Right renal cortex interstitium (tissue), 3 donors: ENCODE measurements around the gene KAT2A. TPM values are rescaled to one million over a fixed set of nuclear protein-coding genes. Genes with fewer than 3 reads are reported as not detected.

Experiments used
- DNase-seq, 3 donors: peaks; one replicate each; pipeline ENCODE4 v3.0.0-alpha.2; 2013; ENCODE audit warnings: low read depth in 3 of 3, low spot score in 2 of 3
- polyA plus RNA-seq, 3 donors: library from polyadenylated mRNA; unstranded; fragments of 120-200 nt; gene quantifications; one replicate each; pipeline ENCODE4 v1.2.1, GENCODE V29; 2013; ENCODE audit not compliant: insufficient read length in 3 of 3

KAT2A gene
- polyA plus RNA-seq, 3 donors, result 52.3 to 57.6 (median 55.0) TPM

GRCh38 chr17:42135664-42136653, 14.8 kb upstream of the KAT2A start:
- no peak for DNase-seq

GRCh38 chr17:42135151-42135550, 14.0 kb upstream of the KAT2A start:
- DNase-seq, result no peak

DNA sequence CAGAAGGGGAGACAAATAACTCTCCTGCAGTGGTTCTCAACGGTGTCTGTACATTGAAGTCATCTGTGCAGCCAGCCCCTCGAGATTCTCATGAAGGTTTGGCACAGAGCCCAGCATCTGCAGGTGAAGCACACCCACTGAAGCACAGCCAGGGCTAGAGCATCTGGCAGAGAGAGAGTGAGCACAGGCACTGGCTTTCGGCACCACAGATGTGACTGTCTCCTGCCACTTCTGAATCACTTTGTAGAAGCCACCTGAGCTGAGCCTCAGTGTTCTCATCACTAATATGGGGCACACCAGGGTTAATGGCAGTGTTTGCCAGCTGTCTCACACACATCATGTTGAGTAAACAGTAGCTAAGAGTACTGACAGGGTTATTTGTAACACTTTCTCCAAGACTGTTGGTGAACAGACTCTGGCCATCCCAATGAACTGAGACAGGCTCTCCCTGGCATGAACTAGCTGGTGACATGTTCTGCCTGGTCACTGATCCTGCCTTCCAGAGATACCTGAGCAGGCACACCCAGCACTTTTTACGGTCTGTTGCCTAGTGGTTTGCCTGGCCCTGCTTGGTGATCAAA, 12.4 kb upstream of the KAT2A start:
- DNase-seq, result no peak

DNA sequence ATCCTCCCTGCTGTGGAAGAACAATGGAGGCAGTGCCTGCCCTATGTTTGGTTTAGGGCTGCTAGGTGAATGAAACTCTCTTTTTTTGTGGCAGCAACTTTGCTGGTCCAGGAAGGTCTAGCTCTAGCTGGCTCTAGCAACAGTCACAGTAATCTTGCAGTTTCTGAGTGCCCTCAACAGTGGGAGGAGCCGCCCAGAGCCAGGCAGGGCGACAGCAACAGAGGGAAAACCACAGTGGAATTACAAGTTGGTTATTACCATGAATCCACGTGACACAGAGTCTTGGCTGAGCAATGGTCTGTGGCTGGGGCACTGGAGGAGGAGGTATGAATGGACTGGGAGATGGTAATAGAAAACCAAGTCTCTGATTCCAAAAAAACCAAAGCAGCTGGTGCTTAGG, 11.8 kb upstream of the KAT2A start:
- DNase-seq, result no peak

DNA sequence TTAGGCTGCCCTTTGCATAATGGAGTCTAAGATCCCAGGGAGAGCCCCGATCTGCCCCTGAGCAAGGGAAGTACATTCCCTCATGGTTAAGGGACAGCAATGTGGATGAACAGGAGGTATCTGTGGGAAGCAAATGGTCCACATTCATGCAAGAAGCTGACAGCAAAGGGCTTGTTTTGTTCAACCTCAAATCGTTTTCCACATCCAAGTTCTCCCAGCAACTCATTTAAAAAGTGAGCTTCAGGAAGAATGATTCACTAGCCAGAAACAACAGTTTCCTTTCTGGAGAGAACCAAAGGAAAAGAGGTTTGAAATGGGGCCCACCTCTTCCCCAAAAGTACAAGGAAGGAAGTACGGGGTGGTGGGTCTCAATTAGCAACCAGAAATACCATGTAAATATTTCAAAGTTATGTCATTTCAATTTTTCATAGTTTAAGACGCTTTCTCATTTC, 10.8 kb upstream of the KAT2A start:
- no peak for DNase-seq

GRCh38 chr17:42131232-42131631, 10.1 kb upstream of the KAT2A start:
- no peak for DNase-seq

DNA sequence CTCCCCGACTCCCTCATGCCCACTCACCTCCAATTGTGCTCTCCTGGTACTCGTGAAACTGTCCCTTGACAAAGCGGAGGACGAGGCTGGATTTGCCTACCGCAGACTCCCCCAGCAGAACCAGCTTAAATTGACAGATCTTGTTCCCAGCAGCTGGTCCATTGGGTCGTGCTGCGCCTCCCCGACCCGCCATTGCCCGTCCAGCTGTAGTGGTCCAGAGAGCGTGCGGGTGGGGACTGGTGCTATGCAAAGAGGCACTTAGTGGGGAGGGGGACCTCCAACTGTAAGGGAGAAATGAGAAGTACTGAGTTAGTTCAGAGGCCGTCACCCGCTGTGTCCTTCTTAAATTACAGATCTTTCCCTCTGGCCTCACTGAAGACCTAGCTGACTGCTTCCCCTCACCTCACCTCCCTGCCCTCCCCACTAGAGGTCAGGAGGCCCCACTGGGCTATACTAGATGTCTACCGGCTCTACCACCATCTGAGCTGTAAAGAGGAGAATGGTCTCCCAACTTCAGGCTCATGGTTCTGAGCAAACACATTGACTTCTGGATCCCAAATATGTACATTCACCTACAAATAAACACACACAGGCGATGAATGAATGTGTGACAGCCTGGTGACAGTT, 9.3 kb upstream of the KAT2A start:
- DNase-seq, result no peak

DNA sequence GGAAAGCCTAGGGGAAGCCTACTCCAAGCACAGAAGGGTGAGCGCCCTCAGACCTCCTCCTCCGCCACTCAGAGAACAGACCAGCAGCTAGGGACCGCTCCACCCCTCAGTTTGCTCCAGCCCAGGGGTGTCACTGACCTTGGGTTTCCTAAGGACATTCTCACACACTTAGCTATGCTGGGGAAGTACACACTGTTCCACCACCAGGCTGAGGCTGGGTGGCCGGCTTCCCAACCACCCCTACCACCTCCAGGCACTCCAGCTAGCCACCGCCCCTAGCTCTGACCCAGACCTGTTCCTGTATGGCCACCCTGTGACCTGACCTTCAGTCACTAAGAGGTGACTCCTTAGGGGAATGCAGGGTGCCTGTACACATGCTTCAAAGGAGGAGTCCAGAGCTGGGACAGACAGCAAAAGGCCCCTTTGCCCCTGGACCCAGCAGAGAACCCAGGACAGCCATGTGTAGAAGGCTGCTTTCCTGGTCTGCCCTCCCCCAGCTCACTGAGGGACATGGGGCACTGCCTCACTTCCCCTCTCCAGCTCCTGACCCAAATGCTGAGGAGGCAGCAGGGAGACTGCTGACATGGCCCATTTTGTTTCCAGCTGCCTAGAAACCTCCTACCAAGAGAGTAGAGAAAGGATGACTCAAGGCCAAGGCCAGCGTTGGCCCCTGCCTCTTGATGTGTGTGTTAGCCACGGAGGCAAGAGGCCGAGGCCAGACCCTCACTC, 8.1 kb upstream of the KAT2A start:
- DNase-seq, result no peak

DNA sequence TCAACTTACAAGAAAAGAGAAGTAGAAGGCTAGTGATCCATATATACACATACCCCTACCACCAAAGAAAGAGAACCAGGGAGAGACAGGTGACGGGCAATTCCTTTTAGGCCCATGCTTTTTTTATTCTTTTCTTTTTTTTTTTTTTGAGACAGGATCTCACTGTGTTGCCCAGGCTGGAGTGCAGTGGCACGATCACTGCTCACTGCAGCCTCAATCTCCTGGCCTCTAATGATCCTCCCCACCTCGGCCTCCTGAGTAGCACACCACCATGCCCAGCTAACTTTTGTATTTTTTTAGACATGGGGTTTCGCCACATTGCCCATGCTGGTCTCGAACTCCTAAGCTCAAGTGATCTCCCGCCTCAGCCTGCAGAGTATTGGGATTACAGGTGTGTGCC, 6.2 kb upstream of the KAT2A start:
- no peak for DNase-seq

DNA sequence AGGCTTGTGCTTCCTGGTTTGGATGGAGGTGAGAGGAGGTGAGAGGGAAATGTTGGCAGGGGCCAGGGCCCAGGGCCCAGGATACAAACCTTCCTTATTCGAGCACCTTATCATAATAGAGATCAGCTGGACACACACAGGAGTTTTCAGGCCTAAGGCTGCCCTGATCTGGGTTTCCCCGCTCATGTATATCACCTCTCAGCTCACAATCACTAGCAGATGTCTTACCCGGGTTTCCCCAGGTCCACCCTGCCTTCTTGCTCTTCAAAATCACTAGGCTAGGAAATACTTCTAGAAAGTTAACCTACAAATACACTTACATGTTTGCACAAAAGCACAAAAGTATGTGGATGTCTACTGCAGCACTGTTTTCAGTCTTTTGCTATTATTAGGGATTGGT, 5.7 kb upstream of the KAT2A start:
- DNase-seq, result no peak

DNA sequence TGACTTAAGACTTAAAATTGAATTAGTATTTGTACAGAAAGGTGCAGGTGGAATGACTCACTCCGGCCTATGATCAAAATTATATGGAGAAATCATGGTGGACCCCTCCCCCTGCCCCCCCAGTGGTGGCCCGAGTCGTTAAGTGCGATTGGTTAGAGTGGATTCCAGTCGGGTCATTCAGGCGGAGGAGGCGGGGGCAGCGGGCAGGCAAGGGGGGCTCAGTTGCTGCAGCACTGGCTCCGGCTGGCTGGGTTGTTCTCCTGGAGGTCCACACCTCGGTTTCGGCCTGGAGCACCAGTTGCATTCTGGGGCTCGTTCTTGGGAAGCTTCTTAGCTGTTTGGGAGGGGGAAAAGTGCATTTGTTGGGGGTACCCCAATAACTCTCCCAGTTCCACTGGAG, 4.4 kb upstream of the KAT2A start:
- no peak for DNase-seq

DNA sequence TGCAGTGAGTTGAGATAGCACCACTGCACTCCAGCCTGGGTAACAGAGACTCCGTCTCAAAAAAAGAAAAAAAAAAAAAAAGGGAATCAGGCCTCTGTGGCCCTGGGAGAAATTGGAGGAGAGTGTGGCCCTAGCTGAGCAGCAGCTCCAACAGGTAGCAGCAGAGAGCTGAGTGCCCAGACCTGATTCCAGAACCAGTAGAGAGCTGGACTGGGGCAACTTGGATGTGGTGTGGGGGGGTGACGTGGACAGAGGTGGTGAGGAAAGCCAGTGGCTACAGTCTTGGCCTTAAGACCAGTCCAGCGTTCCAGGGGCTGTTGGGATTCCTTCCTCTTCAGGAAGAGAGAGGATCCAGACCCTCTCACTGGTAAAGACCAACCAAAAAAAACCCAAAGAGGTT, 3.1 kb upstream of the KAT2A start:
- no peak for DNase-seq

DNA sequence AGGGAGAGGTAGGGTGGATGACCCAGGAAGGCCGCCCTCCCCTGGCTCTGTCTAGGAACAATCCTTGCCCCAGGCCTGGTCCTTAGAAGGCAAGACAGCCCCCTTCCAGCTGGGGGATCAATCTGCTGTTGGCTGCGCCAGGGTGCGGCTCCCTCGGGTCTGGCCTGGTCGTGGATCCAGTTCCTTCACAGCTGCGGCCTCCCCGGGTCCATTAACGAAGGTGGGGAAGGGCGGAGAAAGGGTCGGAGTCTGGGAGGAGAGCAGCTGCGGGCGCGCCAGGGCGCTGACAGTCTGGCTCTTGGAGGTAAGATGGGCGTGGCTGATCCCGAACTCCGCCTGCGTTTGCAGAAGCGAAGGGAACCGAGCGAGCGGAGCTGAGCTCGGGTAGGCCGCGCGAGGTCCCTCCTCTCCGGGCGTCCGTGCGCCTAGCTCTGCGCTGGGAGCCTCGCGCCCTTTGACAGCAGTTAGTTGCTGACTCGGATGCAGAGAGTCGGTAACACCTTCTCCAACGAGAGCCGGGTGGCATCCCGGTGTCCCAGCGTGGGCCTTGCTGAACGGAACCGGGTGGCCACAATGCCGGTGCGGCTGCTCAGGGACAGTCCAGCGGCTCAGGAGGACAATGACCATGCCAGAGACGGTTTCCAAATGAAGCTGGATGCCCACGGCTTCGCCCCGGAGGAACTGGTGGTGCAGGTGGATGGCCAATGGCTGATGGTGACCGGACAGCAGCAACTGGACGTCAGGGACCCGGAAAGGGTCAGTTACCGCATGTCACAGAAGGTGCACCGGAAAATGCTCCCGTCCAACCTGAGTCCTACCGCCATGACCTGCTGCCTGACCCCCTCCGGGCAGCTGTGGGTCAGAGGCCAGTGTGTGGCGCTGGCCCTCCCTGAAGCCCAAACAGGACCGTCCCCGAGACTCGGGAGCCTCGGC, 1.5 kb upstream of the KAT2A start, which contains the start of gene HSPB9:
HSPB9 (plus strand) TSS at position 434 of the 933 bp plus-strand sequence; CDS start at position 481, 47 bp downstream.
- no peak for DNase-seq

GRCh38 chr17:42120161-42120769, 902 bp downstream of the KAT2A start:
- no peak for DNase-seq

- DNase-seq, result no peak
These were observed 1.9 kb downstream of the KAT2A start for GRCh38 chr17:42119301-42119700.

- DNase-seq, result no peak
These were observed 2.6 kb downstream of the KAT2A start for GRCh38 chr17:42118545-42118944.

DNA sequence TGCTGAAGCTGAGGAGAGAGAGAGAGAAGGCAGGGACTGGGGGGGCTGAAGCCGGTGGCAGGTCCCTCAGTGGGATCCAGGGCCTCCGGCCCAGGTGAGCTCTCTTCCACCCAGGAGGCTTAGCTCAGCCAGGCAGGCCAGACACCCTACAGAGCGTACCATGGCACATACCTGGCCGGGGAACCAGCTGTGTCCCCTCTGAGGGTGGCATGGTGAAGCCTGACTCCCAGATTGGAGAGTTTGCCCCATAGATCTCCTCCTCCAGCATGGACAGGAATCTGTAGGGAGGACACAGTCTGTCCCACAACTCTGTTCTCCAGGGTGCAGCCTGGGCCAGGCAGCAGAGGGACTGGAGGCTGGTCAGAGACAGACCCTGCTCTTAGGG, 3.0 kb downstream of the KAT2A start:
- DNase-seq, result no peak

- no peak for DNase-seq
These were observed 3.6 kb downstream of the KAT2A start for GRCh38 chr17:42117397-42118125.
